Measurements from ENCODE around the gene CRHR2.

The CRHR2 gene

DNA sequence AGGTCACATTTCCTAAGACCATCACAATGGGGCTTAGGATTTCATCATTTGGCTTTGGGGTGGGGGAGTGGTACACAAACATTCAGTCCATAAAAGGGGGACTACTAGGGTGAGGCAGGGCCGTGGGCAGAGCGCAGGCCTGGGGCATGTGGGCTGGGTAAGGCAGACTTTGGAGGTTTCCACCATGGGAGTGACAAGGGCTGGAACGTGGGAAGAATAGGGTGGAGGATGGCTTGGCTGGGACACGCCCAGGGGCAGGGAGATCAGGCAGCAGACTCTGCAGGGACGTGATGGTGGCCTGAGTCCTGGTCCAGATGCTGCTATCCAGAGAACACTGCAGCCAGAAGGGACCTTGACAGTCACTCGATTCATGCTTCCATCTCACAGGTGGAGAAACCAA is 24.7 kb upstream of the CRHR2 start:
- DNase-seq (ENCODE audit: low read depth in 2 of 2), result no peak

GRCh38 chr7:30706316-30706715 is 24.1 kb upstream of the CRHR2 start:
- DNase-seq (ENCODE audit: low read depth in 2 of 2), result no peak

- no peak for DNase-seq (ENCODE audit: low read depth in 2 of 2)
Observed at GRCh38 chr7:30705596-30705995, 23.3 kb upstream of the CRHR2 start.

GRCh38 chr7:30705008-30705407 is 22.8 kb upstream of the CRHR2 start:
- no peak for DNase-seq (ENCODE audit: low read depth in 2 of 2)

- DNase-seq (ENCODE audit: low read depth in 2 of 2), result no peak
Observed at GRCh38 chr7:30703756-30704155, 21.5 kb upstream of the CRHR2 start.

- DNase-seq (ENCODE audit: low read depth in 2 of 2), result no peak
Observed at GRCh38 chr7:30702200-30702599, 19.9 kb upstream of the CRHR2 start.

GRCh38 chr7:30700941-30701340 is 18.7 kb upstream of the CRHR2 start:
- DNase-seq (ENCODE audit: low read depth in 2 of 2), result no peak

DNA sequence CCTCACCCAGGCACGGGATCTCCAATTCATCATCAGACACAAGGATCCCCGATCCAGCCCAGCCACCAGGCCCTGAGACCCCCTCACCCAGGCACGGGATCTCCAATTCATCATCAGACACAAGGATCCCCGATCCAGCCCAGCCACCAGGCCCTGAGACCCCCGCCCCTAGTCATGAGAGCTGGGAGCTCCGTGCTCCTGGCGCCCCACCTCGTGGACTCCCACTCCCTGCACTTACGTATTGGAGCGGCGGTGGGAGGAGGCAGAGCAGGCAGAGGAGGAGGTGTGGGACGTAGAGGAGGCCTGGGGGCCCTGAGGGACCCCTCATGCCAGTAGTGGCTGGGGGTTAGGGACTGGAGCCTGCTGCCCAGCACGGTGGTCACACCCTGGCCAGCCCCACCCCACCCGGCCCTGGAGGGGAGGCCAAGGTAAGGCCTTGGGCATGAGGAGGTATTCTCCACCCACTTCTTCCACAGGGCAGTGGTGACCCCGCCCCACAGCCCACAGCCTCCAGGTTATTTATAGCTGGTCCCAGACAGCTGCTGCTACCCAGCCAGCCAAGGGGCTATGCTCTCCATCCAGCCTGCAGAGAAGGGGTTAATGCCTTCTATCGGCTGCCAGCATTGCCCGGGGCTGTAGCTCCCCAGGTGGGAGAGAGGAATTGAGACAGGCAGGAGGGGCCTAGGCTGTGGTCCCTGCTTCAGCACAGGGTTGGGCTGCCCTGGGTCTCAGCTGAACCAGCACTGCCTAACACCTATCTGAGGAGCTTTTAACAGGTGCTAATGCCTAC is 17.6 kb upstream of the CRHR2 start:
- DNase-seq (ENCODE audit: low read depth in 2 of 2), result no peak

DNA sequence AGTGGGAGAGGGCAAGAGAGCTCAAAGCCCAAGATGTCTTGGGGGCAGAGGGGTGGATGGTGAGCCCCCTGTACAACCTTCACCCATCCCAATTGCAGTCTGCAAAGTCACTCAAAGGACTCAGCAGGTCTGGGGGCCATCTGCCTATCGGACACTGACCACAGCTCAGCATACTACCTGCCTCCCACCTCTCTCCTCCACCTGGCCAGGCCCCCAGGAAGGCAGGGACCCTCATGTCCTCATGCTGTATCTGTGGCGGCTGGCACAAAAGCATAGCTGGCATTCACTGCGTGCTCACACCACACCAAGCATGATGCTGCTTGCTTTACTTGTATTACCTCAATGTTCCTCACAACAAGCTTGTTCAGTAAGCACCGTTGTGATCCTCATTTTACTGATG is 16.2 kb upstream of the CRHR2 start:
- no peak for DNase-seq (ENCODE audit: low read depth in 2 of 2)

- DNase-seq (ENCODE audit: low read depth in 2 of 2), result no peak
Observed at GRCh38 chr7:30697719-30698460, 15.6 kb upstream of the CRHR2 start.

GRCh38 chr7:30694774-30695721 is 12.8 kb upstream of the CRHR2 start:
- DNase-seq (ENCODE audit: low read depth in 2 of 2), result no peak

- DNase-seq (ENCODE audit: low read depth in 2 of 2), result no peak
Observed at GRCh38 chr7:30694218-30694745, 12.0 kb upstream of the CRHR2 start.

DNA sequence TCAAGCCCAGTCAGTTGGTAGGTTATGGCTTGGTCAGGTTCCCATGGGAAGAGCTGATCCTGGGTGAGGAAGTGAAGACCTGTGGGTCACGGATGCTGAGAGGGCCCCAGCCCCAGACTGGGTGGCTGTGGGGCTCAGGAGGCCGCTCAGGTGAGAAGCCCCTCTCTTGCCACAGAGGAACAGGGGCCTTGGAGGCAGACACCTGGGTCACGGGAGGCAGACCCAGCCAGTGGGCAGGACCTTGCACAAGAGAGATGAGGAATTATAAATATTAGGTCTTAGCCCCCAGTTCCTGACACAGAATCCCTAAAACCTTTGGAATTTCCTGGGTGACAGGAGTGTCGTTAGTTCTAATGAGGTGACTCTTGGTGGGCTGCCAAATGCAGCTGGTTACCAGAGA is 10.6 kb upstream of the CRHR2 start:
- DNase-seq (ENCODE audit: low read depth in 2 of 2), result no peak

- DNase-seq (ENCODE audit: low read depth in 2 of 2), result no peak
Observed at GRCh38 chr7:30692438-30692837, 10.2 kb upstream of the CRHR2 start.

DNA sequence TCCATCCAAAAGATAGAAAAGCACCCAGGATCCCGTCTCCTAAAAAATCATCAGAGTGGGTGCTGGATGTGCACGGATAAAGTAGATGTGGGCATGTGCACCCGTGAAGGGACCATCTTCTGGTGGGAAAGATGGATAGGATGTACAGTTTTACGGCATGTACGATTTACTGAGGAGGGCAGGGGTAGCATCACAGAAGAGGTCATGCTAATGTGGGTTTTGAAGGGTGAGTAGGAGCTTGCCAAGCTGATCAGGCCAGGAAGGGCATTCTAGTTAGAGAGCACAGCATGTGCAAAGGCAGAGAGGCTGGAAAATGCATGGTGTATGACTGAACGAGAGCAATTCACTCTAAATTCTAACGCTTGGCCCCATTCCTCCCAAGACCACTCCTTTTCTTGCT is 7.8 kb upstream of the CRHR2 start:
- no peak for DNase-seq (ENCODE audit: low read depth in 2 of 2)

GRCh38 chr7:30688718-30689221 is 6.5 kb upstream of the CRHR2 start:
- no peak for DNase-seq (ENCODE audit: low read depth in 2 of 2)

DNA sequence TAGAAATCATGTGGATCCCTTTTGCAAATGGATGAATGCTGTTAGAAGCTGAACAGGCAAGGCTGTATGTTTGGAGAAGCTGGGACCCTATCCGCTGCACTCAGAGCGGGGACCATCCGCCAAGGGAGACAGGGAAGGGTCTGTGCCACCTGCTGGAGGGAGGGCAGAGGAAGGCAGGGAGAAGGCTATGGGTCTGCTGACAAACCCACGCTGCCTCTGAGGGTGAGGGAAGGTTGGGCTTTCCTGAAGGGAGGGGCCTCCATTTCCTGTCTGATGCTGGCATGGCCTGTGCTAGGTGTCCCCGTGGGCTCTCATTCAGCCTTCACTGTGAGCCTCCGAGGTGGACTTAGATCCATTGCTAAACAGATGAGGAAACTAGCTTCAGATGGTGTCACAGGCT is 5.3 kb upstream of the CRHR2 start:
- DNase-seq (ENCODE audit: low read depth in 2 of 2), result no peak

GRCh38 chr7:30684351-30684750 is 2.1 kb upstream of the CRHR2 start:
- DNase-seq (ENCODE audit: low read depth in 2 of 2), result no peak

DNA sequence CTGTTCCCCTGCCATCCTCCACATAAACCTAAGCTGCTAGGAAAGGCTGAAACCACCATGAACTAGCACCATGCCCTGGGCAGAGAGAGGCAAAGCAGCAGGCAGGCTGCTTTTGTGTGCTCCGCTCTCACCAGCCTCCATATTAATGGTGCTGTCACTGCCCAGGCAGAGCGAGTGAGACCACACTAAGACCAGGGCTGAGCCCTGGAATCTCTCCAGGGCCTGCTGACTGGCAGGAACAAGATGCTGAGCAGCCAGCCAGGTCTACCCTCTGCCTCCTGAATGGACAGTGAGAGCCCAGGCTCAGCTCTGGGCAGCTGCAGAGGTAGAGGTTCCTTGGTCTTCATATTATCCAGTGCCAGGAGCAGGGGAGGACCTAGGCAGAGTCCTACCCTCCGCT is 1.6 kb upstream of the CRHR2 start:
- no peak for DNase-seq (ENCODE audit: low read depth in 2 of 2)

DNA sequence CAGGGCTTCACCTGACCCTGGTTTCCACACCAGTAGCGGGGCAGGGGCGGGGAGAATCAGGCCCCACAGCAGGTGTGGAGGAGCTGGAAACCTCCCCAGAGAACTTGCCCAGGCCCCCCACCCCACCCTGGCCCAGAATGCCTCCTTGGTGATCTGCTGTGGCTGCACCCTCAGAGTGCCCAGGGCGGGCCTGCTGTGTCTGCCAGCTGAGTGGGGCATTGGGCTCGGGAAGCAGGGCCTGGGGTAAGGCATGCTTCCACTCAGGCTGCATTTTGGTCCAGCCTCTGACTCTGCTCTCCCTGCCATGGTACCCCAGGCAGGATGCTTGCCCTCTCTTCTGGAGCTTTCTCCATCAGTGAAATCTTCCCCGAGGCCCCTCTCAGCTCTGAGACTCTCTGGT is 1.1 kb upstream of the CRHR2 start:
- no peak for DNase-seq (ENCODE audit: low read depth in 2 of 2)

DNA sequence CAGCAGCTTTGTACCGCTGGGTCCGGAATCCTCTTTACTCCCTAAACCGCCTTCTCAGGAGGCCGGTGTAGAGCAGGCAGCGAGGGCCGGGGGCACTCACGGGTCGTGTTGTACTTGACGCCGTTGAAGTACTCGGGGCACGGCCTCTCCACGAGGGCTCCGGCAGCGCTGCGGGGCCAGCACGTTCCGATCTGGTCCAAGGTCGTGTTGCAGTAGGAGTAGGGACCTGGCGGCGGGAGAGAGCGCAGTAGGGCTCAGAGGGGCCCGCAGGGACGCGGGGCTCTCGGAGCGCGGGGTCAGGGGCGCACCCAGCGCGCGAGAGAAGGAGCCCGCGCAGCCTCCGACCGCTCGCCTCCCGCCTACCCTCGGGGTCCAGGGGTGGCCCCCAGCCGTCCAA is 443 bp downstream of the CRHR2 start:
- no peak for DNase-seq (ENCODE audit: low read depth in 2 of 2)

DNA sequence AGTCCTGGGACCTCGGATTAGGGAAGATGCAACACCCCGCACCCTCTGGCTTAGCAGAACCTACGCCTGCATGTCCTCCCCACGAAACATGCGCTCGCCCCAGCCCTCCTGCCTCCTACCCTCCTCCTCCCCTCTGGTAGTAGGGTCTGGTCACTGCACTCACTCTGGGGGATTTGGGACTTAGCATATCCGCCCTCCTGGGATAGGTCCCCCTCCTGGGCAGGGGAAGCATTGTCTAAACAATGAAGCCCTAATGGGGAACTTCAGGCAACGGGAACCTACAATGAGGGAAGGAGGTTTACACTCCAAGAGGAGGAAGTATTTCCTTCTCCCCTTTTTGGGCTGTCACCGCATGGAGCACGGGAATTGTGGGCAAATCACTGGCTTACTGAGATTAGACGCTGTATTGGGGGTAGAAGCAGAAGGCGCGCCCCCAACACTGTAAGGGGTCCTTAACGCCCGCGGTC is 892 bp downstream of the CRHR2 start:
- no peak for DNase-seq (ENCODE audit: low read depth in 2 of 2)

Data from stimulated activated CD8-positive, alpha-beta memory T cell treated with anti-CD3 and anti-CD28 coated beads, Interleukin-2, amount 100 ng/mL, for 1 hour (primary cell).